Smooth muscle cell (in vitro differentiated cells): ENCODE results near the gene ZNF267. TPM values are rescaled to one million over a fixed set of nuclear protein-coding genes. Genes with fewer than 3 reads are reported as not detected.

Experiments used
- DNase-seq: peaks from one replicate; lab custom pipeline; 2025; ENCODE audit not compliant: unreplicated experiment; lab: John Stamatoyannopoulos, UW
- H2AFZ ChIP-seq: fragments of 200-600 bp; sonication (generic); 2 replicates; pipeline ENCODE4 v1.6.0; 2016; ENCODE audit warnings: antibody characterized with exemption, low read depth, mild to moderate bottlenecking
- H3F3A ChIP-seq: fragments of 200-600 bp; sonication (generic); 2 replicates; pipeline ENCODE4 v1.6.0; 2017; ENCODE audit warnings: antibody characterized with exemption, low read depth
- H3K27ac ChIP-seq: fragments of 200-600 bp; sonication (generic); 2 replicates; pipeline ENCODE4 v1.5.1; 2016; ENCODE audit warnings: low read depth, mild to moderate bottlenecking
- H3K27me3 ChIP-seq: fragments of 200-600 bp; sonication (generic); 2 replicates; pipeline ENCODE4 v1.6.1; 2016; ENCODE audit warnings: low read depth, mild to moderate bottlenecking
- H3K36me3 ChIP-seq: fragments of 200-600 bp; sonication (generic); 2 replicates; pipeline ENCODE4 v1.5.1; 2016; ENCODE audit warnings: low read depth
- H3K4me1 ChIP-seq: fragments of 200-600 bp; sonication (generic); 2 replicates; pipeline ENCODE4 v1.5.1; 2016; ENCODE audit warnings: low read depth
- H3K4me2 ChIP-seq: fragments of 200-600 bp; sonication (generic); 2 replicates; pipeline ENCODE4 v1.6.0; 2016; ENCODE audit warnings: mild to moderate bottlenecking
- H3K4me3 ChIP-seq: fragments of 200-600 bp; sonication (generic); 2 replicates; pipeline ENCODE4 v1.5.1; 2016; ENCODE audit warnings: mild to moderate bottlenecking
- H3K79me2 ChIP-seq: fragments of 200-600 bp; sonication (generic); 2 replicates; pipeline ENCODE4 v1.6.0; 2016; ENCODE audit warnings: low read depth, mild to moderate bottlenecking
- H3K9ac ChIP-seq: fragments of 200-600 bp; sonication (generic); 2 replicates; pipeline ENCODE4 v1.6.0; 2016; ENCODE audit warnings: low read depth
- H3K9me3 ChIP-seq: fragments of 200-600 bp; sonication (generic); replicated peaks from 2 replicates; pipeline ENCODE4 v1.5.1; 2016; ENCODE audit warnings: low read depth
- H4K20me1 ChIP-seq: fragments of 200-600 bp; sonication (generic); 2 replicates; pipeline ENCODE4 v1.6.0; 2016; ENCODE audit warnings: low read depth
- CTCF ChIP-seq: fragments of 200-600 bp; sonication (generic); IDR thresholded peaks from 2 replicates; pipeline ENCODE4 v1.5.1; 2017; ENCODE audit warnings: borderline replicate concordance, mild to moderate bottlenecking, antibody characterized with exemption; ENCODE audit not compliant: insufficient read depth, poor library complexity, severe bottlenecking
- WGBS: methylation state at CpG from one replicate; pipeline ENCODE4 v1.1.7; 2016; ENCODE audit warnings: low lambda C conversion rate; 5-methylcytosine and 5-hydroxymethylcytosine counted together
- polyA plus RNA-seq: library from polyadenylated mRNA; unstranded; fragments of >200 nt; fragmentation: Nextera tagmentation; extraction: Ambion mirVana; gene quantifications from 2 replicates; pipeline ENCODE4 v1.2.1, GENCODE V29; 2016
- total RNA-seq: library from RNA; depleted of rRNA; stranded (reverse); fragments of >200 nt; gene quantifications from 2 replicates; pipeline ENCODE4 v1.2.3, GENCODE V29; 2014

ZNF267 gene
- total and polyA plus RNA-seq, 2 experiments from 2014 or later = 9.7 to 30.8 TPM

GRCh38 chr16:31877876-31878642 is 4.5 kb downstream of the ZNF267 start:
- Histone ChIP-seq H2AFZ (no peak overlapping the region), H3K4me3 (no peak overlapping the region), H3K4me2 (peak overlapping the region; percentile 98), H3K27ac (peak overlapping the region; percentile 99), H4K20me1 (peaks cover 46% of the 10 kb centered on the region), H3K9ac (peak overlapping the region; percentile 91), H3K9me3 (no peaks in the 10 kb centered on the region), H3K4me1 (peaks cover 23% of the 10 kb centered on the region), H3K79me2 (peaks cover 83% of the 10 kb centered on the region), H3K27me3 (no peaks in the 10 kb centered on the region), H3K36me3 (no peaks in the 10 kb centered on the region), H3F3A (peaks cover 17% of the 10 kb centered on the region)
- no peak for TF ChIP-seq CTCF
- no peak for DNase-seq
- 87% methylated on average over 9 of the region's 9 CpGs for WGBS

- 62% methylated on average over 1 of the region's 1 CpG for WGBS
- H3K4me2 ChIP-seq = no peak overlapping the region
- no peaks in the 10 kb centered on the region for H3K27me3 ChIP-seq
- no peaks in the 10 kb centered on the region for H3K9me3 ChIP-seq
- no peak for TF ChIP-seq CTCF
- peaks cover 17% of the 10 kb centered on the region for H3F3A ChIP-seq
- peak overlapping the region; percentile 99 for H3K27ac ChIP-seq
- DNase-seq = no peak
- peaks cover 90% of the 10 kb centered on the region for H3K79me2 ChIP-seq
- H3K36me3 ChIP-seq = peaks cover 9% of the 10 kb centered on the region
- H3K9ac ChIP-seq = no peak overlapping the region
- no peak overlapping the region for H3K4me3 ChIP-seq
- H4K20me1 ChIP-seq = peaks cover 61% of the 10 kb centered on the region
- no peak overlapping the region for H2AFZ ChIP-seq
- peaks cover 23% of the 10 kb centered on the region for H3K4me1 ChIP-seq
Observed at GRCh38 chr16:31879937-31880321, 6.3 kb downstream of the ZNF267 start.

GRCh38 chr16:31880322-31880979 is 6.8 kb downstream of the ZNF267 start:
- peaks cover 14% of the 10 kb centered on the region for H3F3A ChIP-seq
- WGBS = 33% methylated on average over 3 of the region's 3 CpGs
- H3K4me2 ChIP-seq = peak overlapping the region; percentile 19
- no peak for DNase-seq
- peaks cover 19% of the 10 kb centered on the region for H3K4me1 ChIP-seq
- H3K79me2 ChIP-seq = peaks cover 91% of the 10 kb centered on the region
- peaks cover 13% of the 10 kb centered on the region for H3K36me3 ChIP-seq
- peaks cover 58% of the 10 kb centered on the region for H4K20me1 ChIP-seq
- H2AFZ ChIP-seq = no peak overlapping the region
- TF ChIP-seq CTCF = no peak
- no peak overlapping the region for H3K4me3 ChIP-seq
- H3K9ac ChIP-seq = no peak overlapping the region
- no peaks in the 10 kb centered on the region for H3K27me3 ChIP-seq
- peak overlapping the region; percentile 99 for H3K27ac ChIP-seq
- H3K9me3 ChIP-seq = no peaks in the 10 kb centered on the region
